ENCODE data around the gene TMEM219. TPM values are rescaled to one million over a fixed set of nuclear protein-coding genes. Genes with fewer than 3 reads are reported as not detected.

TMEM219 gene
- total and polyA plus RNA-seq, 2 of the 8 experiments (the other 6 are each of a cell fraction or from before 2014, with no cell fraction given), result 60.2 to 116 TPM

- Histone ChIP-seq H3K27ac (ENCODE audit: low read depth, low read length) (no peak overlapping the region), H2AFZ (ENCODE audit: low read length) (no peak overlapping the region), H3K36me3 (ENCODE audit: control insufficient read depth in 2 of 4, insufficient read depth in 4 of 4, low read length in 3 of 4) (peaks cover 12 to 63% (median 47%) of the 10 kb centered on the region in 4 experiments), H4K91ac (replicated peaks; ENCODE audit: insufficient read length, low read length) (no peak overlapping the region), H3K23ac (ENCODE audit: insufficient read length) (no peak overlapping the region), H2BK5ac (ENCODE audit: low read depth, low read length) (no peak overlapping the region), H3K27me3 (replicated peaks in 1 of 4; ENCODE audit: control insufficient read depth in 3 of 4, extremely low read depth in 1 of 4, insufficient read depth in 3 of 4, low read length in 3 of 4) (no peaks in the 10 kb centered on the region), H3K4ac (replicated peaks; ENCODE audit: insufficient read length, low read depth, low read length) (no peak overlapping the region), H4K20me1 (replicated peaks in 1 of 2; ENCODE audit: control insufficient read depth in 1 of 2, insufficient read depth in 2 of 2, low read length in 2 of 2) (no peaks in the 10 kb centered on the region), H2AK5ac (ENCODE audit: low read depth, low read length) (no peak overlapping the region), H2BK15ac (ENCODE audit: low read length) (no peak overlapping the region), H3K18ac (ENCODE audit: extremely low read depth, low read length) (no peak overlapping the region), H4K8ac (ENCODE audit: extremely low read depth, insufficient read depth, low read length) (no peak overlapping the region; the same call in 1 of the 2 replicates), H3K14ac (ENCODE audit: insufficient read length) (no peak overlapping the region), H2BK120ac (replicated peaks; ENCODE audit: low read depth, low read length) (no peak overlapping the region), H3K56ac (replicated peaks; ENCODE audit: insufficient read length, low read depth, low read length) (no peak overlapping the region), H4K5ac (ENCODE audit: insufficient read length, low read depth, low read length) (no peak overlapping the region), H3K4me1 (replicated peaks in 1 of 4; ENCODE audit: control insufficient read depth in 3 of 4, insufficient read depth in 4 of 4, low read length in 3 of 4) (no peaks in the 10 kb centered on the region), H2BK20ac (ENCODE audit: low read length) (no peak overlapping the region), H3K79me1 (ENCODE audit: low read depth, low read length) (no peaks in the 10 kb centered on the region), H2BK12ac (ENCODE audit: low read depth, low read length) (no peak overlapping the region), H3K79me2 (ENCODE audit: control insufficient read depth in 1 of 2, insufficient read depth in 2 of 2, low read length in 2 of 2) (no peaks in the 10 kb centered on the region), H3K9ac (replicated peaks in 1 of 4; ENCODE audit: extremely low read depth in 1 of 4, low read depth in 3 of 4, low read length in 3 of 4) (no peak overlapping the region), H3K23me2 (ENCODE audit: low read depth, low read length) (no peaks in the 10 kb centered on the region), H3K9me3 (ENCODE audit: insufficient read depth in 2 of 2, low read depth in 1 of 2, low read length in 1 of 2) (no peaks in the 10 kb centered on the region), H3K4me3 (ENCODE audit: extremely low read depth in 1 of 4, insufficient read depth in 2 of 4, low read depth in 3 of 4, low read length in 4 of 4) (no peak overlapping the region), H3K4me2 (ENCODE audit: insufficient read depth in 1 of 2, low read depth in 2 of 2, low read length in 2 of 2) (no peak overlapping the region)
- TF ChIP-seq JUN (IDR thresholded peaks at IDR 0.05; ENCODE audit: low read depth, low read length), result no peak
- CTCF ChIA-PET (ENCODE audit: partially characterized antibody), result interaction anchor here (0.9 to 2.0 kb wide), 6 partner anchors 12 to 69 kb away, joined by 3 to 7 read pairs (median 3); partner anchors contain the start of gene TLCD3B
- WGBS, 2 experiments (ENCODE audit: extremely low coverage in 1 of 2, insufficient coverage in 1 of 2, insufficient read length in 1 of 2, insufficient replicate concordance in 2 of 2, low coverage in 1 of 2, low lambda C conversion rate in 2 of 2, missing lambda C conversion rate in 1 of 2), result 91% methylated on average over 4 of the region's 5 CpGs; no CpG with 5 or more reads in 1 of the 2 experiments
- DNase-seq (ENCODE audit: low read depth in 1 of 2, low spot score in 2 of 2) (no peak), FAIRE-seq (no peak)
- POLR2A ChIA-PET (ENCODE audit: partially characterized antibody), result interaction anchor here (2.7 kb wide), 1 partner anchor 14 kb away, joined by 14 read pairs; the partner anchor contains the start of gene TAOK2
These were observed 25.1 kb downstream of the TMEM219 start for GRCh38 chr16:29986931-29987330.

Data from H1 (cell line).